ENCODE results near the gene FABP7.

FABP7 gene

GRCh38 chr6:122799140-122799745 lies 19.7 kb downstream of the FABP7 start:
- DNase-seq, result no peak

- DNase-seq, result no peak
These were observed 20.6 kb downstream of the FABP7 start for GRCh38 chr6:122799916-122800686.

- no peak for DNase-seq
These were observed 21.4 kb downstream of the FABP7 start for GRCh38 chr6:122800906-122801305.

- no peak for DNase-seq
These were observed 21.9 kb downstream of the FABP7 start for GRCh38 chr6:122801397-122801796.

GRCh38 chr6:122803171-122803661 lies 23.7 kb downstream of the FABP7 start:
- no peak for DNase-seq

GRCh38 chr6:122804962-122805485 lies 25.5 kb downstream of the FABP7 start:
- DNase-seq, result no peak

- DNase-seq, result no peak
These were observed 26.8 kb downstream of the FABP7 start for GRCh38 chr6:122806291-122806690.

GRCh38 chr6:122808121-122808885 lies 28.8 kb downstream of the FABP7 start:
- DNase-seq, result no peak

- no peak for DNase-seq
These were observed 29.5 kb downstream of the FABP7 start for GRCh38 chr6:122809001-122809400.

GRCh38 chr6:122809691-122810090 lies 30.2 kb downstream of the FABP7 start:
- DNase-seq, result no peak

- DNase-seq, result no peak
These were observed 30.7 kb downstream of the FABP7 start for GRCh38 chr6:122810189-122810588.

- DNase-seq, result no peak
These were observed 37.8 kb downstream of the FABP7 start for GRCh38 chr6:122817358-122817757.

- DNase-seq, result no peak
These were observed 38.2 kb downstream of the FABP7 start for GRCh38 chr6:122817766-122818165.

- DNase-seq, result no peak
These were observed 39.4 kb downstream of the FABP7 start for GRCh38 chr6:122818866-122819265.

GRCh38 chr6:122821095-122821494 lies 41.6 kb downstream of the FABP7 start:
- no peak for DNase-seq

GRCh38 chr6:122825163-122825562 lies 45.6 kb downstream of the FABP7 start:
- DNase-seq, result no peak

GRCh38 chr6:122829456-122829855 lies 49.9 kb downstream of the FABP7 start:
- DNase-seq, result no peak

- DNase-seq, result no peak
These were observed 52.0 kb downstream of the FABP7 start for GRCh38 chr6:122831511-122831910.

GRCh38 chr6:122832459-122832858 lies 52.9 kb downstream of the FABP7 start:
- no peak for DNase-seq

- DNase-seq, result no peak
These were observed 53.5 kb downstream of the FABP7 start for GRCh38 chr6:122833021-122833491.

Measured in stimulated activated CD4-positive, alpha-beta T cell treated with anti-CD3 and anti-CD28 coated beads, Interleukin-15, amount 100 ng/mL, for 24 hours (primary cell).